Upper lobe of right lung (tissue), 1 donor: ENCODE results near the gene YPEL1. TPM values are rescaled to one million over a fixed set of nuclear protein-coding genes. Genes with fewer than 3 reads are reported as not detected.

Source experiments
- ATAC-seq: fragments of 200-7000 bp; cut with Tn5 transposase; one replicate; pipeline ENCODE4 v1.9.1; 2020; ENCODE audit warnings: mild to moderate bottlenecking, moderate library complexity
- DNase-seq: peaks from one replicate; pipeline ENCODE4 v3.0.0-alpha.2; 2020
- H3K27ac ChIP-seq: fragments of 200-600 bp; one replicate; pipeline ENCODE4 v1.8.0; 2022
- H3K27me3 ChIP-seq: fragments of 200-600 bp; one replicate; pipeline ENCODE4 v1.8.0; 2022; ENCODE audit warnings: mild to moderate bottlenecking
- H3K36me3 ChIP-seq: fragments of 200-600 bp; one replicate; pipeline ENCODE4 v1.8.0; 2022
- H3K4me1 ChIP-seq: fragments of 200-600 bp; one replicate; pipeline ENCODE4 v1.8.0; 2022
- H3K4me3 ChIP-seq: fragments of 200-600 bp; one replicate; pipeline ENCODE4 v1.8.0; 2022; ENCODE audit warnings: mild to moderate bottlenecking
- H3K9me3 ChIP-seq: fragments of 200-600 bp; one replicate; pipeline ENCODE4 v1.8.0; 2022
- CTCF ChIP-seq: fragments of 200-600 bp; IDR thresholded peaks from one replicate; pipeline ENCODE4 v1.8.0; 2022; ENCODE audit warnings: antibody characterized with exemption
- intact Hi-C: fragments of 100-400 bp; cut with DNase I; formaldehyde crosslinking; loops from one replicate; pipeline ENCODE4 v1.11.0; 2022
- total RNA-seq: library from RNA; stranded (reverse); fragmentation: NEBNext Ultra II Directional; extraction: Animal tissue kit (Norgen Biotek cat#: 25700); gene quantifications from one replicate; pipeline ENCODE4 v1.2.1, GENCODE V29; 2021
- donor health status: DM: no; HTN: yes; CAD: no; lungs with severe emphysema.

YPEL1 gene
- total RNA-seq, 1 donor from 2014 or later, result 6.7 TPM

GRCh38 chr22:21665047-21665851 lies 70.3 kb downstream of the YPEL1 start:
- Histone ChIP-seq H3K4me1 (peaks cover 2% of the 10 kb centered on the region), H3K27ac (peak overlapping the region; percentile 94), H3K9me3 (no peaks in the 10 kb centered on the region), H3K27me3 (no peaks in the 10 kb centered on the region), H3K36me3 (peaks cover under 1% of the 10 kb centered on the region), H3K4me3 (peak overlapping the region; percentile 82)
- intact Hi-C loops, result no loop called here
- TF ChIP-seq CTCF, result no peak
- DNase-seq (no peak), ATAC-seq (no peak)

- Histone ChIP-seq H3K27ac (no peak overlapping the region), H3K9me3 (no peaks in the 10 kb centered on the region), H3K36me3 (no peaks in the 10 kb centered on the region), H3K27me3 (no peaks in the 10 kb centered on the region), H3K4me1 (peaks cover 2% of the 10 kb centered on the region), H3K4me3 (no peak overlapping the region)
- intact Hi-C loops, result no loop called here
- DNase-seq, result no peak
- TF ChIP-seq CTCF, result no peak
- ATAC-seq, result no peak
Observed at GRCh38 chr22:21663738-21664137, 71.9 kb downstream of the YPEL1 start.

- Histone ChIP-seq H3K9me3 (no peaks in the 10 kb centered on the region), H3K36me3 (no peaks in the 10 kb centered on the region), H3K4me1 (peaks cover 6% of the 10 kb centered on the region), H3K27me3 (no peaks in the 10 kb centered on the region), H3K27ac (no peak overlapping the region), H3K4me3 (no peak overlapping the region)
- DNase-seq, result no peak
- ATAC-seq, result no peak
- TF ChIP-seq CTCF, result no peak
- intact Hi-C loops, result no loop called here
Observed at GRCh38 chr22:21661991-21662390, 73.6 kb downstream of the YPEL1 start.

GRCh38 chr22:21660904-21661303 lies 74.7 kb downstream of the YPEL1 start:
- DNase-seq (no peak), ATAC-seq (no peak)
- no peak overlapping the region for H3K27ac ChIP-seq
- H3K36me3 ChIP-seq, result no peaks in the 10 kb centered on the region
- intact Hi-C loops, result no loop called here
- H3K4me1 ChIP-seq, result peaks cover 9% of the 10 kb centered on the region
- no peaks in the 10 kb centered on the region for H3K27me3 ChIP-seq
- no peak overlapping the region for H3K4me3 ChIP-seq
- no peaks in the 10 kb centered on the region for H3K9me3 ChIP-seq
- TF ChIP-seq CTCF, result no peak

GRCh38 chr22:21659864-21660525 lies 75.6 kb downstream of the YPEL1 start:
- H3K9me3 ChIP-seq, result no peaks in the 10 kb centered on the region
- TF ChIP-seq CTCF, result no peak
- intact Hi-C loops, result no loop called here
- no peak for ATAC-seq
- H3K27ac ChIP-seq, result no peak overlapping the region
- no peaks in the 10 kb centered on the region for H3K27me3 ChIP-seq
- no peak overlapping the region for H3K4me3 ChIP-seq
- H3K4me1 ChIP-seq, result peaks cover 9% of the 10 kb centered on the region
- DNase-seq, result no peak
- no peaks in the 10 kb centered on the region for H3K36me3 ChIP-seq
